COR-L47 (cell line): Measurements from ENCODE around the gene RNF5.
A peak's percentile ranks its signal among the peaks of the same experiment; 100 is the strongest.
"Not testable (repeated sequence)": the region's sequence is repeated elsewhere in the genome, so short reads cannot be mapped to it uniquely, and the experiment has no call there.

ENCODE experiments used
- DNase-seq: peaks from one replicate; lab custom pipeline; 2025; lab: John Stamatoyannopoulos, UW

Gene RNF5

DNA sequence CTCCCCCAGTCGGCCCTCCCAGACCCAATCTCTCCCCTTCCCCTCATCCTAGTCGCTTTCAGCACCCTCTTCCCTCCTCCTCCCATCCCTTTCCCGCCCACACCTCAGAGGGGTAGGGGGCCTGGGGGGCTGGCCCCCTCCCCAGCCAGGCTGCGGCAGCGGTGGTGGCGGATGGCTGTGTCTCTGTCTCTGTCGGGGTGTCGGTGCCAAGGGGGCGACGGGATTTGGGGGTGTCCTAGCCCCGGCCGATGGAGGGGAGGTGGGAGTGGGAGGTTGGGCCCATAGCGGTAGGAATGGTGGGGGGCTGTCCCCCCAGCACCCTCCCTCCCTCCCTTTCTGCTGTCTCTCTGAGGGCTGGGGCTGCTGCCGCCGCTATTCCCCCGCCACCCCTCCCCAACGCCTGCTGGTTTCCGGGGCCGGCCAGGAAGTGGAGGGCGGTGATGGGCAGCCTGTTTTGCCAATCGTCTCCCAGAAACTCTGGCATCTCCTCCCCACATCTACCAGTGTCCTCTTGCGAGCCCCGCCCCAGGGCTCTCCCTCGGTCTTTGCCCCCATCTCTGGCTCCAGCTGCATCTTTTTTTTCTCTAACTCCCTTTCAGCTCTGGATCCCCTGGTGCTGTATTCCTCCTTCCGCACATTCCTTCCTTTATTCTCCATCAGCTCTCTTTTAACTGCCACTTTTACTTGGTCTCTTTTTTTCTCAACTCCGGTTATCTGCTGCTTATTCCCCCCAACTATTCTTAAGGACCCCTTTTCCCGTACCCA lies 2.3 kb upstream of the RNF5 start, which contains the start of gene AGPAT1:
Gene AGPAT1 (minus strand): TSS at position 374 of the 765 bp plus-strand sequence. CDS start 4,588 bp downstream, outside the sequence.
- DNase-seq = peak; percentile 95

DNA sequence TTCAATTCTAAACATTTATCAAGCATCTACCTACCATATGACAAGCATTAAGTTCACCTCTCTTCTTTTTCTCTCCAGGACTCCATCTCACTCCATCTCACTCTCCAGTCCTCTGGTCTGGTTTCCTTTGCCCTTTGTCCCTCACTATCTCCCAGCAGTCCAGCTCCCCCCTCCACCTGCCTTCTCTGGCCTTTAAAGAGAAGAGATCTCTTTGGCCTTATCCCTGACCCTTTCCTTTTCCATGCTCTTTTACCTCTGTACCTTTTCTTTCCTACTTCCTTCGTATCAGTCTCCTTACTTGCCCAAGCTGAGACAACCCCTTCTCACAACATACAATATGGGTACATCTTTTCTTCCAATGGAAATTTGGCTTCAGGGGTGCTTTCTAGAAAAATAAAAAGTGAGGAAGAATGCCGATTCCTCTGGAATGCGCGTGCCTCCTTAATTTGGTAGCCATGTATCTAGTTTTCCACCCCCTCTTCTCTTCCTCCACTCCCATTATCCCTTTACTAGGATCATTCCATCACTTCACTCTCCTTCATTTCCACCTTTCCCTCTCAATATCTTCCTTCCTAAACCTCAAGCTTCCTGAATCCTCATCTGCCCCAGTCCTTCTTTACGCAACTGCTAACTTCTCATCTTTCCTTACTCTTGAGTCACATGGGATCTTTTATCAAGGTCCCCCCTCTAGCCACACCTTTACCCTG lies 1.6 kb upstream of the RNF5 start:
- DNase-seq = no peak

DNA sequence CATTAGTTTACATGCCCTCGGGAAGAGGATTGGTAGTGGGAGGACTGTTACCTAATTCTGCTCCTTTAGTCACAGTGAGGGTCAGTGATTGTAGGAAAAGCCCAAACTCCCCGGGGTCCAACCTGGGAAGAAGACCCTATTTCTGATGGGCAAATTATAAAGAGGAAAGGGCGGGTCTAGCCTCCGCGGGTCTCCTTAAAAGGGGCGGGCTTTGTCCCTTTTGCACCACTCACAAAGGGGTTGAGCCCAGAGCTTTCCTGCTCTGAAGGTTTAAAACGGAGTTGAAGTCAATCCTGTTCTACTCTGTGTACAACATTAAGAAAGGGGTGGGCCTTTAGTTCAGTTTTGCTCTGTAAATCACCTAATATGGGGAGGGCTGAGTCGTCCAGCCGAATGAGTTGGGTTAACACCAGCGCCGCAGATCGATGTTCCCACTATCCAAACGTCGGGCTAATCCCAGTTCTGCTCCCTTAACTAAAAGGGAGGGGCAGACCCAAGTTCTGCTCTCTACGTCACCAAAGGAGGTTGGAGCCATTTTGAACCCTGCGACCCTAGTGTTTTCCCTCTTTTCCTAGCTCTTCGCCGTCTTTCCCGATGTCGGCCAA lies 920 bp upstream of the RNF5 start:
- DNase-seq = peak; percentile 67

DNA sequence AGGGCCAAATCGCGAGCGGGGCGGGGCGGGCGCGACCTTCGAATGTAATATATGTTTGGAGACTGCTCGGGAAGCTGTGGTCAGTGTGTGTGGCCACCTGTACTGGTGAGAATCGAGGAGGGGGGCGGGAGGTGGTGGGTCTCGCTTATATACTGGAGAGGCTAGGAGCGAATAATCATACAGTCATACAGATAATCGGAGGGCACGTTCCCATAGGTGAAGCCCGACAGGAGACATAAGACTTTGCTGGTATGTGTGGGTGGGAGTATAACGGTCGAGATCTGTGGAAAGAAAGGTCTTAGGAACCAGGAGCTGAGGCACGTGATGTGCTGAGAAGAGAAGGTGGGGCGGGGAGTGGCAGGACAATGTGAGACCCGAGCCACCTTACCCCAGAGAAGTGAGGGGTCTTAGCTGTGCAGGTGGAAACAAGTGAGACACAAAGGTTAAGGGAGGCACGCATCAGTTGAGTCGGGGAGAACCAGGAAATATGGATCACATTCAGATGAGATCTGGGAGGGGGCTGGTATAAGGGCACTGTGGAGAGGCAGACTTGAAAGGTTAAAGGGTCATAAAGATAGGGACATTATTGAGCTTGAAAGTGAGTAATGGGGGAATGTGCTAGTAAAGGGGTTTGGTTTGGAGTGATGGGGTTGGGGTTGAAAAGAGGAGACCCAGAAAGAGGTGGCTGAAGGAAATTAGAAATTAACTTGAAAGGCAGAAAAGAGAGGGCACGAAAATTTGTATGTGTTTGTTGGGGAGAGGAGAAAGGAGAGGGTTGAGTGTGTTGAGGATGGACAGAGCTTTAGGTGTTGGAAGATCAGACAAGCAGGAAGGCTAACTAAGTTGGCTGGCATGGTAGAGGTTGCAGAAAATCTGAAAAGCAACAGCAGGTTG lies 589 bp downstream of the RNF5 start:
- DNase-seq = no peak

DNA sequence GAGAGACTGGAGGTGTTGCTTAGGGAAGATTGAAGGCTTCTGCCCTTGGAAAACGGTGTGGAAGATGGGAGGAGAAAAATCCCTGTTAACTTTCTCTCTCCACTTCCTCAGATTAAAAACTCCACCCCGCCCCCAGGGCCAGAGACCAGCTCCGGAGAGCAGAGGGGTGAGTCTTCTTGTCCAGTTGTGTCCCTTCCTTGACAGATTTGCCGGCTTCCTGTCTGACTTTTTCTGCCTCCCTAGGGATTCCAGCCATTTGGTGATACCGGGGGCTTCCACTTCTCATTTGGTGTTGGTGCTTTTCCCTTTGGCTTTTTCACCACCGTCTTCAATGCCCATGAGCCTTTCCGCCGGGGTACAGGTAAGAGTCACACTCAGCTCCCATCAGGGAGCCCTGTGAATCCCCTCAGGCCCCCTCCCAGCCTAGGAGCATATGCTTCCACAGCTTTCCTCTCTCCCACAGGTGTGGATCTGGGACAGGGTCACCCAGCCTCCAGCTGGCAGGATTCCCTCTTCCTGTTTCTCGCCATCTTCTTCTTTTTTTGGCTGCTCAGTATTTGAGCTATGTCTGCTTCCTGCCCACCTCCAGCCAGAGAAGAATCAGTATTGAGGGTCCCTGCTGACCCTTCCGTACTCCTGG lies 1.7 kb downstream of the RNF5 start:
- no peak for DNase-seq

DNA sequence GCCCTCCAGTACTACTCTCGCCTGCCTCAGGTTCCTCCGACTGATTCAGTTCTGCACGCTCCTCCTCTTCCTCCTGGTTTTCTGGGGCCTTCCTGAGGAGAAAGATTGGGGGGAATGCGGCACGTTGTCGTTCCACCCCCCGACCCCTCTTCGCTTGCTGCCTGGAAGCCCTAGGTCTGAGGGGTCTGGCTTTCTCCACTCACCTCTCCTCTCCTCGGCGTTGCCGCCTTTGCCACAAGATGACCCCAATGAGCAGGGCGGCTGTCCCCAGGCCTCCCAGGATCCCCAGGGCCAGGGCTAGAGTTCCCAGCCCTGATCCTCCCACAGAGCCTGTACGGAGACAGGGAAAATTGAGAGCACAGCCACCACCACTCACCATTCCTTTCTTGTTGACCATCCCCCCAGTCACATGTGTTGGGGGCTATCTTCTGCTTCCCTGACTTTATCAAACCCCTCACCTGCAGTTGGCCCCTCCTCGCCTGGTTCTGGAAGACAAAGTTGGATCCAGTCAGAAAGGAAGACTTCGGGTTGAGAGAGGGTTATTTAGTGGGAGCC lies 3.0 kb downstream of the RNF5 start:
- DNase-seq = no peak

DNA sequence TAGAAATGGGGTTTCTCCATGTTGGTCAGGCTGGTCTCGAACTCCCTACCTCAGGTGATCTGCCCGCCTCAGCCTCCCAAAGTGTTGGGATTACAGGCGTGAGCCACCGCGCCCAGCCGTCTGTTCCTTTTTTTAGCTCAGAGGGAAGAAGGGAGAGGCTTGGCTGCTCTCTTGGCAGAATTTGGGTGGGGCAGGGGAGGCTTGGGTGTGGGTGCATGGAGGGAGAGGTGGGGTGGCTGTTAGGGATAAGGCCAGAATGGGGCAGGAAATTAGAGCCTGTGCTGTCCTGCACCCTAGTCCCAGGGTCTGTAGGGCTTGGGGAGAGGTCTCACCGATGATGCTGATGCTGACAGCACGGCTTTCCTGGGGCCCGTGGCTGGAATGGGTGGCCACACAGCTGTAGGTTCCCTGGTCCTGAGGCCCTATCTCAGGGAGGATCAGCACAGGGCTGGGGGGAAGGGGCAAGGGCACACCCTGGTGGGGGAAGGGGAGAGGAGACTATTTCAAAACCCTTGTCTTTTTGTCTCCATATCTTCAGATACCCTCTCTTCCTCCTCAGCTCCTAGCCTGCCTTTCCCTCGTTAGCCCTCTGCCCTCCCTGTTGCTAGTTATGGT lies 3.8 kb downstream of the RNF5 start:
- DNase-seq = no peak

DNA sequence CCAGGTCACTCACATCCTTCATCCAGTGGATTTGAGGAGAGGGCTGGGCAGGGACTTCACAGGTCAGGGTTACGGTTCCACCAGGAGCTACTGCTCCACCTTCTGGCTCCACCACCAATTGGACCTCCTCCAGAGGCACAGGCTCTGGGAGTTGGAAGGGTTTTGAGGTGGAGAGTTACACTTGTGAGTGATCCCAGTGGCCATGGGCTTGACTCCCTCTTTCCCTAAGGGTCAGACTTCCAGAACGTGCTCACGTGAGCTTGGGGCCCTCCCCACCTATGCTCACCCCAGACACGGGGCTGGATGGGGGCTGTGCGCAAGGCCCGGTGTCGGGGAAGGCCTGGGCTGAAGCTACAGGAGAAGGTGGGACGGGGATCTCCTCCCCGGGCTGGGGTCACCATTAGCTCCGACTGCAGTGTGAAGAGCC lies 4.4 kb downstream of the RNF5 start:
- no peak for DNase-seq

DNA sequence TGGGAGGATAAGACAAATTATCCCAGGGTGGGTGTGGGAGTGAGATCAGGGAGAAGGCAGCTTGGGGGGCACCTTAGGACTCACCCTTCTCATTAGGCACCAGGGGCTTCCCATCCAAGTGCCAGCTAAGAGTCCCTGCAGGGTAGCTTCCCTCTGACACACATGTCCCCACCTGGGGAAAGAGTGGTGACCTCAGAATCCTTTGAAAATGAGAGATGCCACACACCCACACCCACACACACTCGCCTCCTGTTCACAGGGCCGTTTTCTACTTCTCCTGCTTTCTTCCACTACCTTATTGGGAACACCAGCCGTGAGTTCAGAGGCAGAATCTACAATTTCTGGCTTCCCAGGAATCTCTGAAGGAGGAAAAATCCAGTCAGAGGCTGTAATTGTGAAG lies 4.8 kb downstream of the RNF5 start:
- DNase-seq = no peak

DNA sequence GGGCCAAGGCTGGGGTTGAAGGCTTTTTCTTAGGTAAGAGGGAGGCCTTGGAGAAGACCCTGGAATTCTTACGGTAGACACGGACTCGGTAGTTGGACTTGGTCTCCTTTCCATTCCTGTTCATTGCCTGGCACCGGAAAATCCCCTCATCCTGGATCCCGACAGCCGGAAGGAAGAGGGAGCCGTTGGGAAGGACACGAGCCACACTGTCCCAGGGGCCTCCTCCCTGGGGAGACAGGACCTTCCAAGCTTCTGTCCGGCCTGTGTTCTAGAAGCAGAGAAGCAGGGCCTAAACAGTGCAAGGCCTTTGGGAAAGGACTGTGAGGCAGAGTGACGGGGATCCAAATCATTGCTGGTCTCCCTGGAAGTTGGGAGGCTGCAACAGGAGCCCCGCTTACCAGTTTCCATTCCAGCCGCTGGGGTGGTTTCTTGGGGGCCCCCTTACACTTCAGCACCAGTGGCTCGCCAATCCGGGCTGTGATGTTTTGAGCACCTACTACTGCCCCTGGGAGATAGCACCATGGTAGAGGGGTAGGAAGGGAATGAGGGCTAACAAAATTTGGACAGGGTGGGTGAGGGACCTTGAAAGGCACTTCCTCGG lies 5.4 kb downstream of the RNF5 start:
- DNase-seq = no peak

DNA sequence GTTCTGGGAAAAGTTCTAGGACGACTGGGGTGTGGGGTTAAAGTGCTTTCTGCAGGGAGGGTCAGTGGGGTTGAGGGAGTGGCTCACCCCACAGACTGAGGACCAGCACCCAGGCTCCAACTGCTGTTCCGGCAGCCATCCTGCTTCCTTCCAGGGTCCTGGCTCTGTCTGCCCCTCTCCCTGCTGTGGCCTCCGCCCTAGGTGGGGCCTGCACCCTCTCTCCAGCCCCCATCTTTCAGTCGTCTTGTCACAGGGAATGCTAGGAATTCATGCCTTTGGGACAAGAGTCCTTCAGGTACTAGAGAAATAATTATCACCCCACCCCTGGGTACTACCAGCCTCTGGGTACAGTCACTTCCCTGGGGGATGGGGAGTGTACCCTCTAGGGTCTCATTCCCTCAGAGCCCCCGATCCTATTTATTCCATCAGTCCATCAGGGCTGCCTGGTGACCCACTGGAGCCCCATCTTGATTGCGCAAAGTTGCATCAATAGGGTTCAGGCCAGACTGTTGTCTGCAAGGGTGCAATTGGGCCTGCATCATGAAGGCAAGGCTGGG lies 6.0 kb downstream of the RNF5 start, which contains the start of gene AGER:
Gene AGER (minus strand): TSS at position 170 of the 557 bp plus-strand sequence. CDS start 31 bp downstream, at position 139.
- no peak for DNase-seq

DNA sequence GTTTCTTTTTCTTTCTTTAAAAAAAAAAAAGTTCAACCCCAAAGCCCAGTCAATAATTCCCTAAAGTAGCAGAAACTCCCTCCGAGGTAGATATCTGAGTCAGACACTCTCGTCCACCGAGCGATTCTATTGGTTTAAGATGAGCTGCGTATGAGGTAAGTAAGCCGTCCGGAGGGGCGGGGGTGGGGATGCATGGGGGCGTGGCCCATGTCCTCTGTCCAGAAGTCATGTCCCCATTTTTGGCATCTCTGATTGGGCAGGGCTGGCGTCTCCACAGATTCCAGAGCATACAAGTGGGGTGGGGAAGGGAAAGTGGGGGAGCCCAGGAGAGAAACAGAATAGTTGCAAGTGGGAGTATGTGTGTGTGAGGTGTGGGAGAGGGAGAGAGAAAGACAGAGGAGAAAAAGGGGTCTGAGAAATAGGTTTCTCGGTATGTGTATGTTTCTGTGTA lies 7.5 kb downstream of the RNF5 start:
- DNase-seq = not testable (repeated sequence)

DNA sequence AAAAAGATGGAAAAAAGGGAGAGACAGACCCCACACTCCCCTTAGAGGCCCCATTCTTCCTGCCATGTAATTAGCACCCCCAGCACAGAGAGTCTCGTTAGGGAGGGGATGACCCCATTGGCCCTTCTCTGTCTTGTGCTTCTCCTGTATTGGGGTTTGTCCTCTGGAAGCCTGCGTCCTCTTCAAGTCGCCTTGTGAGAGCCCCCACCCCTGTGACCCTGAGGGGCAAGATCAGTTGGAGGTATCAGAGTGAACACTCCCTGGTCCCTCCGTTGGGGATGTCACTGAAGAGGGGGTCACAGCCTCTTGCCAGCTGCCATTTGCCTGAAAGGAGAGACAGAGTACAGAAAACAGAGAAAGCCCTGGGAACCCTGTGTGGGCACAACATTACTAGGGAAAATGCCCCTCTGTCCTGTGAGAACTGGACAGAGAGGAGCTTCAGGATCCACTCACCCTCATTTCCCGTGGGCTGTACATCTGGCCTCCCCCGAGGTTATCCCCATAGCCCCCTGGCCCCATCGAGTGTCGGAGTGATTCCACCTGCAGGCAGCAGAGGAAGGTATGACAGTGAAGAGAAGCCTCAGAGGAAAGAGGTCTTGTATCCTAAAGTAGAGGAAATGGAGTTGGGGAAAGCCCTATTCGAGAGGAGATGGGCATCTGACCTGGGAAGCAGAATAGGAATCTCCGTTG lies 8.1 kb downstream of the RNF5 start:
- not testable (repeated sequence) for DNase-seq

DNA sequence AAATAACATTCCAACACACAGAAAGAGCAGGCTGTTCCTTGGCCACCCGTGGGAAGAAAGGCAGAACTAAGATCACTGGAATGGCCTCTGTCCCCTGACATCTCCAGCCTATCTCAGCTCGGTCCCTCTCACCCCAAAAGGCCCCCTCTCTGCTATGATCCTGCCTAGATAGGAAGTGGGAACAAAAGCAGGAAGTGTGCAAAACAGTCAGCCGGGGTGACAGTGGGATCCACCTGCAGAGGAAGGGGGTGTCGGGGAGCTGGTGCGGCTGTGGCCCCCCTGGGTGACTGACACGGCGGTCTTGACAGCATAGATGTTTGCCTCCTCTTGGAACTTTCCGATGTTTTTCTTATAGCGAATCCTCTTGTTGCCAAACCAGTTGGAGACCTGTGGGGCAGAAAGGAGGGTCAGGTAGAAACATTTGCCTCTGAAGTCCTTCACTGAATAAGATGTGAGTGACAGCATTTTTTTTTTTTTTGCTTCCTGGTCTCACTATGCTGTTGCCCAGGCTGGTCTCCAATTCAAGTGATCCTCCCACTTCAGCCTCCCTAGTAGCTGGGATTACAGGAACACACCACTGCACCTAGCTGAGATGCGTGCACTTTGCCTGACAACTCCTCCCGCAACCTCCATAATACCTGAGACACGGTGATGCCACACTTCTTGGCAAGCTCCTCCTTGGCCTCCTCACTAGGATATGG lies 9.0 kb downstream of the RNF5 start:
- no peak for DNase-seq

DNA sequence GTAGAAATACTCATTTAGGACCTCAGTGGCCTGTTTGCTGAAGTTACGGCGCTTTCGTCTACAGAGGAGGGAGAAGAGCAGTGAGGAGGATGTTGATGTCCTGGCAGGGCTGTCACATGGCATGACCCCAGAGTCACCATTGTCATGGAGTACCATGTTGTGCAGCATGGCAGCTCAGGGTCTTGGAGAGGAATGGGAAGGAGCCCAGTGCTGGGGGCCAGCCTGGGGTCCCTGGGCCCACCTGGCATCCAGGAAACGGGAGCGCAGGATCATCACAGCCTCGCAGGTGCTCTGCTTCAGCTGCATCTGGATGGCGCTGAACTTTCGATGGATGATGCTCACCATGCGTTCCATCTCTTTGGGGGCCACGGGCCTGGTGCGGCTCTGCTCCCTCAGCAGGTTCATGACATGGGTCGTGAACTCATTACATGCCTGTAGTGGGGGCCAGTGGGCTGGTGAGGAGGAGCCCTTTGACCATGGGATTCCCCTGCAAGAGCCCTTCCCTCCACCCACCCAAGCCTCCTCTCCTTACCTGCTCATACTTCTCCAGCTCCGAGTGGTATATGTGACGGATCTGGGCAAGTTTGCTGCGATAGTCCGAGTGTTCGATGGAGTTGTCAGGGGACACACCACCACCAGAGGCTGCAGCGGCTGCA lies 9.6 kb downstream of the RNF5 start:
- not testable (repeated sequence) for DNase-seq

DNA sequence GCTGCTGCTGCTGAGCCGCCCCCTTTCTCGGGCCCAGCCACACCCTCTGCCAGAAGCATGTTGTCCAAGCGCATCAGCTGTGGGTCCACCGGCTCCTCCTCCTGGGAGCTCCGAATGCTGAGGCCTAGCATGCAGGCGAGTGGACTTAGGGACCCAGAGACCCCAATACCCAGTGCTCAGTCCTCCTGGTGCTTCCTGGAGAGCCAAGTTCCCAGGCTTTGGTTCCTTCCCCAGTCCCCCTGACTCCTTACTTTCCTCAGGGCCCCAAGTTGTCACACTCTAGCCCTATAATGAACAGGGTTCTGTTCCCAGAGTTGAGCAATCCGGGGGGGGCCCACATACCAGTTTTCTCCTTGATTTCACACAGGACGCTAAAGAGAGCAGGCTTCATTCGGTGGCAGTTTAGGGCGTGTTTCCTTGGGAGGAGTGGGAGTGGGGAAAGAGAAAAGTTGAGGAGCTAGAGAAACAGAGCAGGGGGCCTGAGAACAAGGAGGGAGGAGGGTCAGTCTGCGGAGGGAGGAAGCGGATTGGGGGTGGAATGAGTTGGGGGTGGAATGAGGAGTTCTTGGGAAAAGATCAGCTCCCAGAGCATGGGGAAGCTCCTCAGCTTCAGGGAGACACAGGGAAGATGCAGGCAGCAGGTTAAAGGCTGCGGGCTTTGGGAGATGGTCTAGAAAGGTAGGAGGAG lies 10.3 kb downstream of the RNF5 start:
- no peak for DNase-seq

DNA sequence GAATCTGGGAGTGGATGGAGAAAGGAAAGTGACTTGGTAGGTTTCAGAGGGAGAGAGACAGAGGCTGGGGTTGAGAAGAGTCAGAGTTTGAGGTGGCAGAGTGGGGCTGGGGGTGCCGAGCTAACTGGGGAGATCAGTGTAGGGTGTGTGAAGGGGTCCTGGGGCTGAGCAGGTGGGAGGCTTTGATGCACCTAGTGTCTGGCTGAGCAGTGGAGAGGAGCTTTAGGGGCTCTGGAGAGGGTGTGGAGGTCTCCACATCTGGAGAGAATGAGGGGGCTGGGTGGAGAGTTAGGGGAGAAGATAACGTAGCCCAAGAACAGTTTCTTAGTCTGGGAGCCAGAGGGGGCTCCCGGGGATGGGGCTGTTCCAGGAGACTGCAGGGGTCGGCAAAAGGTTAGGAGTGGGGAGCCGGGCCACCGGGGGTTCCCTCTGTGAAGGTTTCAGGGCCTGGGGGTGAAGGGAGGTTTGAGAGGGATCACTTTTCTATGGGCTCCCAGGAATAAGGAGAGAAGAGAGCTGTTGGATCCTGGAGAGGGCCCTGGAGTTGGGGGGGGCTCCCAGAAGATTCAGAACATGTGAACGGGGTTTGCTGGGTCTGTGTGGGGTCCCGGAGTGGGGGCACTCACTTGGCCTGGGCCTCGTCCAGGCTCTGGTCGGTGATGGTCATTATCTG lies 11.0 kb downstream of the RNF5 start:
- no peak for DNase-seq
